IMR-90 (cell line): ENCODE data around the gene SNRPB2. TPM values are rescaled to one million over a fixed set of nuclear protein-coding genes. Genes with fewer than 3 reads are reported as not detected.

ENCODE experiments used
- ATAC-seq: fragments of 200-7000 bp; cut with Tn5 transposase; 2 replicates; pipeline ENCODE4 v1.9.1; 2020; ENCODE audit warnings: low read depth, mild to moderate bottlenecking, moderate library complexity
- BruUV-seq: library from RNA; stranded (reverse); fragments of 400-500 nt; replicated peaks from 2 replicates; lab custom pipeline; 2021; lab: Mats Ljungman, UMichigan
- CTCF ChIA-PET: fragments of 300-600 bp; formaldehyde crosslinking; extraction: SDS; loops from one replicate; lab custom pipeline; 2021; ENCODE audit warnings: antibody characterized with exemption; lab: Yijun Ruan, JAX
- POLR2A ChIA-PET: fragments of 300-600 bp; sonication (Branson Sonifier 250); formaldehyde crosslinking; loops from one replicate; lab custom pipeline; 2022; ENCODE audit warnings: antibody characterized with exemption; ENCODE audit not compliant: unreplicated experiment; lab: Charles Lee
- DNase-seq: peaks from one replicate; pipeline ENCODE4 v3.0.0; 2013
- H2AFZ ChIP-seq: replicated peaks from 2 replicates; pipeline ENCODE3; 2013; ENCODE audit warnings: low read length, mild to moderate bottlenecking; ENCODE audit not compliant: poor library complexity
- H2AK5ac ChIP-seq: 2 replicates; pipeline ENCODE4 v1.6.1; 2013; ENCODE audit warnings: low read depth, low read length, inconsistent platforms
- H2AK9ac ChIP-seq: replicated peaks from 2 replicates; pipeline ENCODE3; 2013; ENCODE audit warnings: mild to moderate bottlenecking, low read depth, low read length, moderate library complexity; ENCODE audit not compliant: poor library complexity
- H2BK120ac ChIP-seq: 2 replicates; pipeline ENCODE4 v1.6.1; 2013; ENCODE audit warnings: low read depth, low read length, inconsistent platforms
- H2BK15ac ChIP-seq: 3 replicates; pipeline ENCODE4 v1.6.1; 2013; ENCODE audit warnings: low read depth, low read length, inconsistent platforms
- H2BK20ac ChIP-seq: 2 replicates; pipeline ENCODE4 v1.6.1; 2013; ENCODE audit warnings: low read depth, mild to moderate bottlenecking, inconsistent platforms, low read length, moderate library complexity
- H2BK5ac ChIP-seq: 2 replicates; pipeline ENCODE4 v1.6.1; 2013; ENCODE audit warnings: mild to moderate bottlenecking, low read depth, low read length, inconsistent platforms; ENCODE audit not compliant: poor library complexity, severe bottlenecking
- H3K14ac ChIP-seq: replicated peaks from 2 replicates; pipeline ENCODE4 v1.6.1; 2013; ENCODE audit warnings: low read depth, low read length, inconsistent platforms
- H3K18ac ChIP-seq: 2 replicates; pipeline ENCODE4 v1.6.1; 2013; ENCODE audit warnings: low read depth, low read length, control low read depth
- H3K23ac ChIP-seq: 2 replicates; pipeline ENCODE4 v1.6.1; 2013; ENCODE audit warnings: low read depth, low read length, inconsistent platforms
- H3K27ac ChIP-seq: 2 replicates; pipeline ENCODE4 v1.5.1; 2013; ENCODE audit warnings: mild to moderate bottlenecking, control low read depth, low read length; ENCODE audit not compliant: insufficient read depth
- H3K27me3 ChIP-seq: 2 replicates; pipeline ENCODE4 v1.6.1; 2013; ENCODE audit warnings: low read length; ENCODE audit not compliant: control insufficient read depth, insufficient read depth
- H3K36me3 ChIP-seq: 2 replicates; pipeline ENCODE4 v1.6.1; 2013; ENCODE audit warnings: low read length, mixed read lengths; ENCODE audit not compliant: control insufficient read depth, insufficient read depth
- H3K4ac ChIP-seq: 2 replicates; pipeline ENCODE4 v1.6.1; 2013; ENCODE audit warnings: low read depth, low read length, inconsistent platforms
- H3K4me1 ChIP-seq: 2 replicates; pipeline ENCODE4 v1.6.1; 2013; ENCODE audit warnings: low read length, mixed read lengths; ENCODE audit not compliant: control insufficient read depth, insufficient read depth
- H3K4me2 ChIP-seq: 2 replicates; pipeline ENCODE4 v1.6.1; 2013; ENCODE audit warnings: low read depth, mild to moderate bottlenecking, control low read depth, low read length, moderate library complexity
- H3K4me3 ChIP-seq: 2 replicates; pipeline ENCODE4 v1.5.1; 2013; ENCODE audit warnings: low read depth, mild to moderate bottlenecking, control low read depth, low read length, moderate library complexity; ENCODE audit not compliant: insufficient read depth
- H3K56ac ChIP-seq: 2 replicates; pipeline ENCODE4 v1.6.1; 2013; ENCODE audit warnings: low read length, inconsistent platforms; ENCODE audit not compliant: insufficient read depth; ENCODE audit errors: extremely low read depth
- H3K79me1 ChIP-seq, 2 experiments: 2 replicates each; pipeline ENCODE4 v1.6.1; 2013; ENCODE audit warnings: low read length in 2 of 2, inconsistent platforms in 1 of 2, low read depth in 1 of 2
- H3K9ac ChIP-seq: 2 replicates; pipeline ENCODE4 v1.6.1; 2013; ENCODE audit warnings: low read depth, low read length, control low read depth
- H3K9me1 ChIP-seq: 2 replicates; pipeline ENCODE4 v1.6.1; 2013; ENCODE audit warnings: low read length, inconsistent platforms; ENCODE audit not compliant: insufficient read depth
- H3K9me3 ChIP-seq: 2 replicates; pipeline ENCODE4 v1.6.1; 2013; ENCODE audit warnings: low read length; ENCODE audit not compliant: control insufficient read depth, insufficient read depth
- H4K20me1 ChIP-seq: 2 replicates; pipeline ENCODE4 v1.6.1; 2013; ENCODE audit warnings: low read length, inconsistent platforms; ENCODE audit not compliant: insufficient read depth
- H4K5ac ChIP-seq: 2 replicates; pipeline ENCODE4 v1.6.1; 2013; ENCODE audit warnings: mild to moderate bottlenecking, low read depth, low read length, control low read depth
- H4K8ac ChIP-seq, 2 experiments: 2 replicates each; pipeline ENCODE4 v1.6.1; 2013; ENCODE audit warnings: low read depth in 2 of 2, low read length in 2 of 2, control low read depth in 1 of 2, inconsistent platforms in 1 of 2
- H4K91ac ChIP-seq: 2 replicates; pipeline ENCODE4 v1.6.1; 2013; ENCODE audit warnings: low read depth, low read length, inconsistent platforms; ENCODE audit not compliant: insufficient read depth
- BHLHE40 ChIP-seq: fragments of 150-350 bp; IDR thresholded peaks from 2 replicates; pipeline ENCODE4 v1.6.1; 2016; ENCODE audit warnings: mild to moderate bottlenecking, low read depth, low read length
- MAZ ChIP-seq: IDR thresholded peaks from 2 replicates; pipeline ENCODE4 v1.6.1; 2012; ENCODE audit warnings: low read depth, mild to moderate bottlenecking, low read length, improper control_type of control experiment, moderate library complexity, borderline replicate concordance
- NFE2L2 ChIP-seq: fragments of 150-350 bp; IDR thresholded peaks from 2 replicates; pipeline ENCODE4 v1.6.1; 2016; ENCODE audit warnings: low read depth, mild to moderate bottlenecking, low read length
- POLR2A ChIP-seq: IDR thresholded peaks from 2 replicates; pipeline ENCODE4 v1.6.1; 2012; ENCODE audit warnings: mild to moderate bottlenecking, low read depth, low read length
- RAD21 ChIP-seq: IDR thresholded peaks from 2 replicates; pipeline ENCODE4 v1.6.1; 2012; ENCODE audit warnings: low read length, improper control_type of control experiment
- SMC3 ChIP-seq: fragments of 150-350 bp; IDR thresholded peaks from 2 replicates; pipeline ENCODE4 v1.6.1; 2016; ENCODE audit warnings: low read depth, mild to moderate bottlenecking, antibody characterized with exemption, low read length, moderate library complexity
- dilution Hi-C: fragments of 300-500 bp; cut with HindIII; formaldehyde crosslinking; loops from one replicate; pipeline ENCODE4 v1.14.3; 2018; ENCODE audit warnings: low sequenced_read_pairs; ENCODE audit not compliant: unreplicated experiment
- in situ Hi-C: fragments of 300-500 bp; cut with MboI; formaldehyde crosslinking; loops from 3 replicates; pipeline ENCODE4 v1.14.3; 2019; ENCODE audit warnings: low sequenced_read_pairs, inconsistent platforms, mixed read lengths
- intact Hi-C: fragments of 100-400 bp; cut with micrococcal nuclease; formaldehyde crosslinking; loops from 2 replicates; pipeline ENCODE4 v1.10.0; 2022
- polyA plus RNA-seq, 3 experiments: library from polyadenylated mRNA; depleted of rRNA; stranded (reverse); fragments of >200 nt; gene quantifications; 2 replicates each; pipeline ENCODE4 v1.2.3, GENCODE V29; 2012; ENCODE audit warnings: low replicate concordance in 1 of 3
- total RNA-seq: library from RNA; depleted of rRNA; stranded (reverse); fragments of >200 nt; gene quantifications from 2 replicates; pipeline ENCODE4 v1.2.3, GENCODE V29; 2012
- TF ChIP-seq, protein P1 (sequence below): conservative IDR thresholded peaks from 2 replicates; pipeline ENCODE4 v1.5.1; 2012; ENCODE audit warnings: mild to moderate bottlenecking, low read depth, low read length, improper control_type of control experiment
- TF ChIP-seq, protein P2 (sequence below): fragments of 150-350 bp; IDR thresholded peaks from 2 replicates; pipeline ENCODE4 v1.6.1; 2016; ENCODE audit warnings: low read depth, mild to moderate bottlenecking, low read length, moderate library complexity, borderline replicate concordance

The SNRPB2 gene
- total and polyA plus RNA-seq, 2 of the 4 experiments (the other 2 are of a cell fraction) = 27.1 to 65.6 TPM

- ChIA-PET CTCF (interaction anchor here (0.7 kb wide), 1 partner anchor 91 kb away, joined by 4 read pairs; no protein-coding TSS in a partner anchor), POLR2A (no interaction called here)
- Histone ChIP-seq H3K36me3 (no peaks in the 10 kb centered on the region), H3K23ac (no peak overlapping the region), H2BK120ac (no peak overlapping the region), H4K20me1 (no peaks in the 10 kb centered on the region), H3K18ac (no peak overlapping the region), H3K14ac (no peak overlapping the region), H4K5ac (no peak overlapping the region), H2AFZ (no peak overlapping the region), H2BK5ac (no peak overlapping the region), H2AK5ac (no peak overlapping the region), H3K56ac (no peak overlapping the region), H4K8ac (no peak overlapping the region), H3K9ac (no peak overlapping the region), H3K27ac (no peak overlapping the region), H3K27me3 (peaks cover 3% of the 10 kb centered on the region), H3K9me3 (no peaks in the 10 kb centered on the region), H2BK20ac (no peak overlapping the region), H3K4me1 (no peaks in the 10 kb centered on the region), H3K4ac (no peak overlapping the region), H2BK15ac (no peak overlapping the region), H2AK9ac (no peak overlapping the region), H3K4me2 (no peak overlapping the region), H3K9me1 (no peaks in the 10 kb centered on the region), H4K91ac (no peak overlapping the region), H3K79me1 (no peaks in the 10 kb centered on the region), H3K4me3 (no peak overlapping the region)
- dilution Hi-C loops = no loop called here
- ATAC-seq (no peak), DNase-seq (no peak)
- no peak for TF ChIP-seq POLR2A
- TF ChIP-seq, protein P1, sequence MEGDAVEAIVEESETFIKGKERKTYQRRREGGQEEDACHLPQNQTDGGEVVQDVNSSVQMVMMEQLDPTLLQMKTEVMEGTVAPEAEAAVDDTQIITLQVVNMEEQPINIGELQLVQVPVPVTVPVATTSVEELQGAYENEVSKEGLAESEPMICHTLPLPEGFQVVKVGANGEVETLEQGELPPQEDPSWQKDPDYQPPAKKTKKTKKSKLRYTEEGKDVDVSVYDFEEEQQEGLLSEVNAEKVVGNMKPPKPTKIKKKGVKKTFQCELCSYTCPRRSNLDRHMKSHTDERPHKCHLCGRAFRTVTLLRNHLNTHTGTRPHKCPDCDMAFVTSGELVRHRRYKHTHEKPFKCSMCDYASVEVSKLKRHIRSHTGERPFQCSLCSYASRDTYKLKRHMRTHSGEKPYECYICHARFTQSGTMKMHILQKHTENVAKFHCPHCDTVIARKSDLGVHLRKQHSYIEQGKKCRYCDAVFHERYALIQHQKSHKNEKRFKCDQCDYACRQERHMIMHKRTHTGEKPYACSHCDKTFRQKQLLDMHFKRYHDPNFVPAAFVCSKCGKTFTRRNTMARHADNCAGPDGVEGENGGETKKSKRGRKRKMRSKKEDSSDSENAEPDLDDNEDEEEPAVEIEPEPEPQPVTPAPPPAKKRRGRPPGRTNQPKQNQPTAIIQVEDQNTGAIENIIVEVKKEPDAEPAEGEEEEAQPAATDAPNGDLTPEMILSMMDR = no peak
- TF ChIP-seq RAD21 = no peak
- no peak for TF ChIP-seq BHLHE40
- TF ChIP-seq MAZ = no peak
- TF ChIP-seq, protein P2, sequence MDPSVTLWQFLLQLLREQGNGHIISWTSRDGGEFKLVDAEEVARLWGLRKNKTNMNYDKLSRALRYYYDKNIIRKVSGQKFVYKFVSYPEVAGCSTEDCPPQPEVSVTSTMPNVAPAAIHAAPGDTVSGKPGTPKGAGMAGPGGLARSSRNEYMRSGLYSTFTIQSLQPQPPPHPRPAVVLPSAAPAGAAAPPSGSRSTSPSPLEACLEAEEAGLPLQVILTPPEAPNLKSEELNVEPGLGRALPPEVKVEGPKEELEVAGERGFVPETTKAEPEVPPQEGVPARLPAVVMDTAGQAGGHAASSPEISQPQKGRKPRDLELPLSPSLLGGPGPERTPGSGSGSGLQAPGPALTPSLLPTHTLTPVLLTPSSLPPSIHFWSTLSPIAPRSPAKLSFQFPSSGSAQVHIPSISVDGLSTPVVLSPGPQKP = no peak
- TF ChIP-seq NFE2L2 = no peak
- no peak for TF ChIP-seq SMC3
- intact Hi-C loops = no loop called here
- no TSS peak for BruUV-seq
- in situ Hi-C loops = no loop called here
Measured at GRCh38 chr20:16713066-16713465, 16.8 kb upstream of the SNRPB2 start.
